ENCODE data around the gene TLX2.
"Not testable (repeated sequence)": the region's sequence is repeated elsewhere in the genome, so short reads cannot be mapped to it uniquely, and the experiment has no call there.

Gene TLX2

GRCh38 chr2:74554820-74555531 is 40.7 kb downstream of the TLX2 start:
- DNase-seq (ENCODE audit: low read depth in 2 of 2): no peak

GRCh38 chr2:74555610-74556103 is 41.4 kb downstream of the TLX2 start:
- DNase-seq (ENCODE audit: low read depth in 2 of 2): no peak

- no peak for DNase-seq (ENCODE audit: low read depth in 2 of 2)
Measured at GRCh38 chr2:74556159-74556558, 41.9 kb downstream of the TLX2 start.

GRCh38 chr2:74556831-74557370 is 42.7 kb downstream of the TLX2 start:
- DNase-seq (ENCODE audit: low read depth in 2 of 2): no peak

GRCh38 chr2:74558284-74559230 is 44.3 kb downstream of the TLX2 start:
- no peak for DNase-seq (ENCODE audit: low read depth in 2 of 2)

GRCh38 chr2:74559912-74560311 is 45.7 kb downstream of the TLX2 start:
- no peak for DNase-seq (ENCODE audit: low read depth in 2 of 2)

GRCh38 chr2:74560591-74560990 is 46.3 kb downstream of the TLX2 start:
- DNase-seq (ENCODE audit: low read depth in 2 of 2): no peak

- not testable (repeated sequence) for DNase-seq (ENCODE audit: low read depth in 2 of 2)
Measured at GRCh38 chr2:74561022-74561421, 46.8 kb downstream of the TLX2 start.

GRCh38 chr2:74562126-74562775 is 48.0 kb downstream of the TLX2 start:
- DNase-seq (ENCODE audit: low read depth in 2 of 2): no peak

GRCh38 chr2:74564222-74564621 is 50.0 kb downstream of the TLX2 start:
- no peak for DNase-seq (ENCODE audit: low read depth in 2 of 2)

GRCh38 chr2:74566076-74566753 is 52.0 kb downstream of the TLX2 start:
- DNase-seq (ENCODE audit: low read depth in 2 of 2): no peak

- no peak for DNase-seq (ENCODE audit: low read depth in 2 of 2)
Measured at GRCh38 chr2:74566754-74567085, 52.5 kb downstream of the TLX2 start.

Measured in stimulated activated CD4-positive, alpha-beta T cell treated with anti-CD3 and anti-CD28 coated beads, Interleukin-1b, Interleukin-23, amount 100 ng/mL, for 1 hour (primary cell).